ENCODE measurements around the gene AVPI1. TPM values are rescaled to one million over a fixed set of nuclear protein-coding genes. Genes with fewer than 3 reads are reported as not detected.

The AVPI1 gene
- total RNA-seq, 1 donor from 2014 or later: 6.5 TPM

DNA sequence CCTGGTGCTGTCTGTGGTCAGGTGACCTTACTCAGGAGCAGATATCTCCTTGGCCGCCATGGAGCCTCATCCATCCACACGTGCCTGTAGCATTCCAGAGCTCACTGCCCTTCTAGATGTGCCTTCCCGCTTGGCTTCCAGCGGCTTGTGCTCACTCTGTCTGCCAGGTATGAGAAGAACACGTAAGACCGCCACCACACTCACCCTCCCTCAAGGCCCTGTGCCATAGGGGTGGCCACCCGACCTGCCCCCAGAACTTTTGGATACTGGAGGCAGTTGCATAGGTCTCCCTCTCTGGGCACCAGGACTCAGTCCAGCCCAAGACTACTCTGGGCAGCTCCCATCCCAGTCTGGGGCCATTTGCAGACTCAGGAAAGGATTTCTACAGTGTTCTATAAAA is 30.6 kb upstream of the AVPI1 start:
- H3K4me3 Mint-ChIP-seq (ENCODE audit: unreplicated experiment): no peak overlapping the region
- no peak overlapping the region for H3K27ac Mint-ChIP-seq (ENCODE audit: unreplicated experiment)

DNA sequence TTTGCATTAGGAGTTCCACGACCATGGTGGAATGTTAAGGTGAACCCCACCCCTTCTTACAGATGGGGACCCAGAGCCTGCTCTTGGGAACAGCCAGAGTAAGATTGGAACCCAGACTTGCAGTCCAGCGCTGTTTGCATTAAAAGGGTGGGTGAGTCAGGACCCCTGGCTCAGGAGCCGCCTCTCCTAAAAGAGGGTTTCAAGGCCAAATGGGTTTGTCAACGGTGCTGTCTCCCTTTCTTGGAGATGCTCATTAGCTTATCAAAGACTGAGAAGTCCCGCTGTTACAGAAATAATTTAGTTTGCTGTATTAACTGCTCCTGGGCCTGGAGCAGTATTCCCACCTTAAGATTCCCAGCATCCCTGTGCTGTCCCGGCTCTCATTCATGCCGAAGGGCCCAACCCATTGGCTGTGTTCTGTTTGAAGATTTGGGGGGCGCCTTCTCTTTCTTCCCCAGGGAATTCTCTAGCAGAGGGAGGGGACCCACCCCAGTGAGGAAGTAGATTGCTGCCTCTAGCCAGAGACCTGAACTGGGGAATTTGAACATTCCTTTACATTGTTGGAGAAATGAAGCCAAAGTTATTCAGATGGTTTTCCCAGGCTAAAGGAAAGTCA is 28.3 kb upstream of the AVPI1 start:
- Mint-ChIP-seq H3K27ac (ENCODE audit: unreplicated experiment) (peak overlapping the region; percentile 98), H3K4me1 (ENCODE audit: low read depth) (peaks cover 60% of the 10 kb centered on the region), H3K4me3 (ENCODE audit: unreplicated experiment) (peak overlapping the region; percentile 99), H3K27me3 (ENCODE audit: low read depth) (no peaks in the 10 kb centered on the region), H3K9me3 (ENCODE audit: low read depth) (no peaks in the 10 kb centered on the region), H3K36me3 (ENCODE audit: low read depth) (peaks cover 26% of the 10 kb centered on the region)
- TF ChIP-seq, protein P1, sequence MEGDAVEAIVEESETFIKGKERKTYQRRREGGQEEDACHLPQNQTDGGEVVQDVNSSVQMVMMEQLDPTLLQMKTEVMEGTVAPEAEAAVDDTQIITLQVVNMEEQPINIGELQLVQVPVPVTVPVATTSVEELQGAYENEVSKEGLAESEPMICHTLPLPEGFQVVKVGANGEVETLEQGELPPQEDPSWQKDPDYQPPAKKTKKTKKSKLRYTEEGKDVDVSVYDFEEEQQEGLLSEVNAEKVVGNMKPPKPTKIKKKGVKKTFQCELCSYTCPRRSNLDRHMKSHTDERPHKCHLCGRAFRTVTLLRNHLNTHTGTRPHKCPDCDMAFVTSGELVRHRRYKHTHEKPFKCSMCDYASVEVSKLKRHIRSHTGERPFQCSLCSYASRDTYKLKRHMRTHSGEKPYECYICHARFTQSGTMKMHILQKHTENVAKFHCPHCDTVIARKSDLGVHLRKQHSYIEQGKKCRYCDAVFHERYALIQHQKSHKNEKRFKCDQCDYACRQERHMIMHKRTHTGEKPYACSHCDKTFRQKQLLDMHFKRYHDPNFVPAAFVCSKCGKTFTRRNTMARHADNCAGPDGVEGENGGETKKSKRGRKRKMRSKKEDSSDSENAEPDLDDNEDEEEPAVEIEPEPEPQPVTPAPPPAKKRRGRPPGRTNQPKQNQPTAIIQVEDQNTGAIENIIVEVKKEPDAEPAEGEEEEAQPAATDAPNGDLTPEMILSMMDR (IDR thresholded peaks at IDR 0.05): no peak
- no peak for DNase-seq (ENCODE audit: low spot score)

More for the DNA sequence above, 30.6 kb upstream of the AVPI1 start:
- TF ChIP-seq, protein P1 (IDR thresholded peaks at IDR 0.05): no peak
- no peak for DNase-seq (ENCODE audit: low spot score)
- Mint-ChIP-seq H3K27me3 (ENCODE audit: low read depth) (no peaks in the 10 kb centered on the region), H3K36me3 (ENCODE audit: low read depth) (peaks cover 31% of the 10 kb centered on the region), H3K4me1 (ENCODE audit: low read depth) (peaks cover 52% of the 10 kb centered on the region), H3K9me3 (ENCODE audit: low read depth) (no peaks in the 10 kb centered on the region)

DNA sequence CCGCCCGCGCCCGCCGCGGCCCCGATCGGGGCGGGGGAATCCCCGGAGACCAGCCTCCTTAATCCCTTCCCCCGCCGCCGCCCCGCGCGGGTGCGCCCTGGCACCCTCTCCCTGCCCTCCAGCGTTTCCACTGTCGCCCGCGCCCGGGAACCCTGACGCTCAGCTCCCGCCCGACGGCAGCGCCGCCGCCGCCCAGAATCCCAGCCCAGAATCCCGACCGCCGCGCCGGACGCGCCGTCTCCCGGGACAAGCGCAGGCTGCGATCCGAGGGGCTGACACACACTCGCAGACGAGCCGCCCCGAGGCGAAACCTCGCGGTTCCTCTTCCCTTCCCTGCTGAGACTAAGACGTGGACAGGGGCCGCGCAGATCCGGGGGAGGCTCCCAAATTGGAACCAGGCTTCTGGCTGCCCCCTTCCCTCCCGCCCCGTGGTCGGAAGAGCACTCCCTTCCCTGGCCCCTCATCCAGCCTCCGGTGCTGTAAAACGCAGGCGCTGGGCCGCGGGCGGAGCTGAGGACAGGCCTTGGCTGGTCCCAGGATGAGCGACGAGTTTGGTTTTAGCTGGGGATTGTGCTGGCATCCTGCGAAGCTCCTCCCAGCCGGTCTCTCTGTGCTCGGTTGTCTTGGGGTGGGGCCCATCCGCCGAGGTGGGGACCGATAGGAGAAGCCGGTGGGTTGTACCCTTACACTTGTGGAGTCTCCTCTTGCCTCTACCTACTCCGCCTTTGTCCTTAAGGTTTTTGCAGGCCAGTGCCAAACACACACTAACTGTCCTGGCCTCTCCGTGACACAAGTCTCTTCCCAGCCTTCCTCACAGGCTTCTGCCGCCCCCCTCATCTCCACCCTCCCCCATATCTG is 27.6 kb upstream of the AVPI1 start:
- no peak for DNase-seq (ENCODE audit: low spot score)
- peak overlapping the region; percentile 99 for H3K4me3 Mint-ChIP-seq (ENCODE audit: unreplicated experiment)
- peak overlapping the region; percentile 98 for H3K27ac Mint-ChIP-seq (ENCODE audit: unreplicated experiment)
- TF ChIP-seq, protein P1 (IDR thresholded peaks at IDR 0.05): peak; percentile 50
- peaks cover 67% of the 10 kb centered on the region for H3K4me1 Mint-ChIP-seq (ENCODE audit: low read depth)
- peaks cover 24% of the 10 kb centered on the region for H3K36me3 Mint-ChIP-seq (ENCODE audit: low read depth)
- H3K9me3 Mint-ChIP-seq (ENCODE audit: low read depth): no peaks in the 10 kb centered on the region
- H3K27me3 Mint-ChIP-seq (ENCODE audit: low read depth): no peaks in the 10 kb centered on the region

DNA sequence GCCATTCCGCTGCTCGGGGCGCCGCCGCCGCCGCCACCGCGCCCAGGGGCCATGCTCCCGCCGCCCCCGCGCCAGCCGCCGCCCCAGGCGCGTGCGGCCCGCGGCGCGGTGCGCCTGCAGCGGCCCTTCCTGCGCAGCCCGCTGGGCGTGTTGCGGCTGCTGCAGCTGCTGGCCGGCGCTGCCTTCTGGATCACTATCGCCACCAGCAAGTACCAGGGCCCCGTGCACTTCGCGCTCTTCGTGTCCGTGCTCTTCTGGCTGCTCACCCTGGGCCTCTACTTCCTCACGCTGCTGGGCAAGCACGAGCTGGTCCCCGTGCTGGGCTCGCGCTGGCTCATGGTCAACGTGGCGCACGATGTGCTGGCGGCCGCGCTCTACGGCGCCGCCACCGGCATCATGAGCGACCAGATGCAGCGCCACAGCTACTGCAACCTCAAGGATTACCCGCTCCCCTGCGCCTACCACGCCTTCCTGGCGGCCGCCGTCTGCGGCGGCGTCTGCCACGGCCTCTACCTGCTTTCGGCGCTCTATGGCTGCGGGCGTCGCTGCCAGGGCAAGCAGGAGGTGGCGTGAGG is 26.9 kb upstream of the AVPI1 start:
- peaks cover 2% of the 10 kb centered on the region for H3K9me3 Mint-ChIP-seq (ENCODE audit: low read depth)
- peak overlapping the region; percentile 98 for H3K27ac Mint-ChIP-seq (ENCODE audit: unreplicated experiment)
- DNase-seq (ENCODE audit: low spot score): no peak
- H3K36me3 Mint-ChIP-seq (ENCODE audit: low read depth): peaks cover 21% of the 10 kb centered on the region
- H3K27me3 Mint-ChIP-seq (ENCODE audit: low read depth): no peaks in the 10 kb centered on the region
- peak overlapping the region; percentile 99 for H3K4me3 Mint-ChIP-seq (ENCODE audit: unreplicated experiment)
- peaks cover 69% of the 10 kb centered on the region for H3K4me1 Mint-ChIP-seq (ENCODE audit: low read depth)
- TF ChIP-seq, protein P1 (IDR thresholded peaks at IDR 0.05): peak; percentile 59

DNA sequence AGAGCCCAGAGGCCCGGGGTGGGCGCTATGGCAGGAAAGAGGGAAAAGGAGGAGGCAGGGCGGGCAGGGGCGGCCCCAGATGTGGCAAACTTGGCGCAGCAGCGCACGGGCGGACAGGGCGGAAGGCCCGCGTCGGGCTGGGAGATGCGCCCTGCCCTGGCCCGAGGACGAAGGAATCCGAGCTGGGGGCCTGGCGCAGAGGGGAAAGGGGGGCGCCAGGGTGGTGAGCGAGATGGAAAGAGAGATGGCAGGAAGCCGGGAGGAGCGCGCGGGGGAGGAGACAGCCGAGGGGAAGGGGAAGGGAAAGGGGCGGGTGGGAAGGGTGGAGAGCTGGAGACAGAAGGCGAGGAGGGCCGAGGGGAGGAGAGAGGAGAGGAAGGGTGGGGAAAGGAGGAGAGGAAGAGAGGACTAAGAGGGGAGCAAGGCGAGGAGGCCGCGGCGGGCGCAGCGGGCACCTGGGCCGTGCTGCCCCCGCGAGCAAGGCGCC is 26.3 kb upstream of the AVPI1 start, which contains the start of gene MARVELD1:
Gene MARVELD1, plus strand, starts transcription at position 392 of the 487 bp plus-strand sequence. CDS start 147 bp downstream, outside the sequence.
- peaks cover 17% of the 10 kb centered on the region for H3K36me3 Mint-ChIP-seq (ENCODE audit: low read depth)
- TF ChIP-seq, protein P1 (IDR thresholded peaks at IDR 0.05): peak; percentile 11
- no peaks in the 10 kb centered on the region for H3K27me3 Mint-ChIP-seq (ENCODE audit: low read depth)
- peak within 1 kb of the TSS; percentile 98 for H3K27ac Mint-ChIP-seq (ENCODE audit: unreplicated experiment)
- H3K4me3 Mint-ChIP-seq (ENCODE audit: unreplicated experiment): peak within 1 kb of the TSS; percentile 99
- H3K9me3 Mint-ChIP-seq (ENCODE audit: low read depth): peaks cover 2% of the 10 kb centered on the region
- no peak for DNase-seq (ENCODE audit: low spot score)
- H3K4me1 Mint-ChIP-seq (ENCODE audit: low read depth): peaks cover 67% of the 10 kb centered on the region

All from chondrocyte (in vitro differentiated cells).